HCT116 (cell line): ENCODE results near the gene ANKRD24. TPM values are rescaled to one million over a fixed set of nuclear protein-coding genes. Genes with fewer than 3 reads are reported as not detected.

Experiments
- ATAC-seq: fragments of 200-7000 bp; cut with Tn5 transposase; 2 replicates; pipeline ENCODE4 v1.9.1; 2020; ENCODE audit warnings: mild to moderate bottlenecking, moderate library complexity
- BruUV-seq: library from RNA; stranded (reverse); fragments of 400-500 nt; replicated peaks from 2 replicates; lab custom pipeline; 2021; lab: Mats Ljungman, UMichigan
- CTCF ChIA-PET: fragments of 300-600 bp; sonication (Branson Sonifier 250); formaldehyde crosslinking; loops from one replicate; lab custom pipeline; 2021; ENCODE audit warnings: antibody characterized with exemption; lab: Charles Lee
- POLR2A ChIA-PET: fragments of 300-600, 350-600 bp; sonication (Branson Sonifier 250); formaldehyde crosslinking; loops from one replicate; lab custom pipeline; 2021; ENCODE audit warnings: antibody characterized with exemption; lab: Charles Lee
- RAD21 ChIA-PET, 2 experiments: fragments of 300-600 bp; sonication (Branson Sonifier 250); formaldehyde crosslinking; loops; one replicate each; lab custom pipeline; 2023; ENCODE audit warnings: low total read pairs in 2 of 2; ENCODE audit not compliant: uncharacterized antibody in 2 of 2, unreplicated experiment in 2 of 2, low non-redundant PET in 1 of 2; lab: Charles Lee
- DNase-seq: peaks from one replicate; pipeline ENCODE4 v3.0.0-alpha.2; 2010; ENCODE audit warnings: low read depth, low spot score
- H2AFZ ChIP-seq: fragments of 200-600 bp; shearing (Covaris generic), sonication (generic); 2 replicates; pipeline ENCODE4 v1.6.1; 2017; ENCODE audit warnings: low read depth, mixed run types, mixed read lengths, antibody characterized with exemption, low read length; ENCODE audit not compliant: poor library complexity, severe bottlenecking
- H3K27ac ChIP-seq: 2 replicates; pipeline ENCODE4 v1.5.1; 2012; ENCODE audit warnings: low read depth, low read length
- H3K27me3 ChIP-seq: fragments of 200-600 bp; sonication (generic); 2 replicates; pipeline ENCODE4 v1.6.1; 2016; ENCODE audit warnings: mixed run types, low read length, mixed read lengths; ENCODE audit not compliant: insufficient read depth
- H3K36me3 ChIP-seq, 2 experiments: fragments of 200-500 bp in 1 of 2; fragments of 200-600 bp in 1 of 2; sonication (Bioruptor generic) in 1 of 2; sonication (generic) in 1 of 2; 2 replicates each; pipeline versions ENCODE4 v1.5.1 to v1.6.1; 2014 to 2016; ENCODE audit warnings: low read length in 2 of 2, inconsistent platforms in 1 of 2, mixed read lengths in 1 of 2, mixed run types in 1 of 2; ENCODE audit not compliant: insufficient read depth in 2 of 2, control insufficient read depth in 1 of 2
- H3K4me1 ChIP-seq, 2 experiments: fragments of 200-600 bp in 1 of 2; sonication (generic) in 1 of 2; 2 replicates each; pipeline versions ENCODE4 v1.5.1 to v1.6.1; 2012 to 2017; ENCODE audit warnings: low read length in 2 of 2, inconsistent platforms in 1 of 2, mild to moderate bottlenecking in 1 of 2, mixed read lengths in 1 of 2, mixed run types in 1 of 2, moderate library complexity in 1 of 2; ENCODE audit not compliant: insufficient read depth in 2 of 2, control insufficient read depth in 1 of 2
- H3K4me2 ChIP-seq: fragments of 200-600 bp; sonication (generic); 2 replicates; pipeline ENCODE4 v1.6.1; 2017; ENCODE audit warnings: mixed run types, low read length, mixed read lengths
- H3K4me3 ChIP-seq, 2 experiments: fragments of 200-600 bp in 1 of 2; sonication (generic) in 1 of 2; replicated peaks in 1 of 2; 2 replicates each; pipeline ENCODE4 v1.5.1; 2011 to 2016; ENCODE audit warnings: low read length in 2 of 2, control low read depth in 1 of 2, low read depth in 1 of 2, mild to moderate bottlenecking in 1 of 2, mixed read lengths in 1 of 2, mixed run types in 1 of 2
- H3K79me2 ChIP-seq: fragments of 200-600 bp; sonication (generic); 2 replicates; pipeline ENCODE4 v1.6.1; 2017; ENCODE audit warnings: mild to moderate bottlenecking, mixed run types, low read length, moderate library complexity, mixed read lengths; ENCODE audit not compliant: insufficient read depth
- H3K9ac ChIP-seq: fragments of 200-600 bp; sonication (generic); 2 replicates; pipeline ENCODE4 v1.6.1; 2016; ENCODE audit warnings: low read length, mixed read lengths
- H3K9me2 ChIP-seq: fragments of 200-600 bp; sonication (generic), shearing (Covaris generic); 2 replicates; pipeline ENCODE4 v1.6.1; 2017; ENCODE audit warnings: mixed run types, mild to moderate bottlenecking, moderate library complexity; ENCODE audit not compliant: insufficient read depth
- H3K9me3 ChIP-seq, 2 experiments: fragments of 200-500 bp in 1 of 2; fragments of 200-600 bp in 1 of 2; sonication (Bioruptor generic) in 1 of 2; sonication (generic) in 1 of 2; 2 replicates each; pipeline ENCODE4 v1.6.1; 2014 to 2017; ENCODE audit warnings: low read length in 2 of 2, mixed read lengths in 2 of 2, inconsistent platforms in 1 of 2, low read depth in 1 of 2, mild to moderate bottlenecking in 1 of 2, mixed run types in 1 of 2, moderate library complexity in 1 of 2; ENCODE audit not compliant: control insufficient read depth in 1 of 2, insufficient read depth in 1 of 2
- H4K20me1 ChIP-seq: fragments of 200-600 bp; sonication (generic), shearing (Covaris generic); 2 replicates; pipeline ENCODE4 v1.6.1; 2017; ENCODE audit warnings: mixed run types, mild to moderate bottlenecking, moderate library complexity; ENCODE audit not compliant: insufficient read depth
- CEBPB ChIP-seq: IDR thresholded peaks from 2 replicates; pipeline ENCODE4 v1.6.1; 2012; ENCODE audit warnings: low read depth
- CTCF ChIP-seq, 3 experiments: fragments of 200-600 bp in 1 of 3; sonication (generic) in 1 of 3; IDR thresholded peaks in 2 of 3; conservative IDR thresholded peaks in 1 of 3; 2 replicates each; pipeline ENCODE4 v1.5.1; 2012 to 2017; ENCODE audit warnings: low read depth in 2 of 3, low read length in 2 of 3, antibody characterized with exemption in 1 of 3, borderline replicate concordance in 1 of 3, control low read depth in 1 of 3, mild to moderate bottlenecking in 1 of 3, mixed read lengths in 1 of 3, mixed run types in 1 of 3, moderate library complexity in 1 of 3; ENCODE audit not compliant: insufficient read depth in 1 of 3
- EGR1 ChIP-seq: IDR thresholded peaks from 2 replicates; pipeline ENCODE4 v1.6.1; 2012; ENCODE audit warnings: low read depth
- ELF1 ChIP-seq: IDR thresholded peaks from 2 replicates; pipeline ENCODE4 v1.6.1; 2012; ENCODE audit warnings: low read depth, borderline replicate concordance
- EZH2 ChIP-seq: fragments of 200-600 bp; sonication (generic); IDR thresholded peaks from 2 replicates; pipeline ENCODE4 v1.6.1; 2017; ENCODE audit warnings: antibody characterized with exemption, mixed run types
- EZH2phosphoT487 ChIP-seq: fragments of 200-600 bp; IDR thresholded peaks from 2 replicates; pipeline ENCODE4 v1.6.1; 2018; ENCODE audit warnings: antibody characterized with exemption, borderline replicate concordance
- JUND ChIP-seq: IDR thresholded peaks from 2 replicates; pipeline ENCODE4 v1.6.1; 2012
- MAX ChIP-seq: IDR thresholded peaks from 2 replicates; pipeline ENCODE4 v1.6.1; 2012
- POLR2A ChIP-seq: IDR thresholded peaks from 2 replicates; pipeline ENCODE4 v1.7.0; 2011; ENCODE audit warnings: borderline replicate concordance; ENCODE audit not compliant: insufficient read depth, insufficient read length; ENCODE audit errors: extremely low read depth
- POLR2AphosphoS5 ChIP-seq: IDR thresholded peaks from 2 replicates; pipeline ENCODE4 v1.6.1; 2011; ENCODE audit warnings: mild to moderate bottlenecking, low read depth, low read length, moderate library complexity
- RAD21 ChIP-seq: IDR thresholded peaks from 2 replicates; pipeline ENCODE4 v1.6.1; 2012; ENCODE audit warnings: low read depth, mild to moderate bottlenecking
- REST ChIP-seq: IDR thresholded peaks from 2 replicates; pipeline ENCODE4 v1.6.1; 2012; ENCODE audit warnings: low read depth
- TCF7L2 ChIP-seq: IDR thresholded peaks from 2 replicates; pipeline ENCODE4 v1.7.0; 2011; ENCODE audit warnings: borderline replicate concordance, inconsistent platforms; ENCODE audit not compliant: insufficient read depth, insufficient read length; ENCODE audit errors: extremely low read depth
- intact Hi-C: fragments of 100-400 bp; cut with micrococcal nuclease; formaldehyde crosslinking; loops from 2 replicates; pipeline ENCODE4 v1.10.0; 2022
- total RNA-seq: library from RNA; stranded (reverse); gene quantifications from one replicate; pipeline ENCODE4 v1.2.1, GENCODE V29; 2021; ENCODE audit not compliant: unreplicated experiment

ANKRD24 gene
- total RNA-seq, 1 experiment from 2014 or later: 1.7 TPM

GRCh38 chr19:4267101-4267900, 84.8 kb downstream of the ANKRD24 start:
- Histone ChIP-seq H3K27ac (no peak overlapping the region), H3K27me3 (no peaks in the 10 kb centered on the region), H3K9me2 (no peaks in the 10 kb centered on the region), H3K4me2 (no peak overlapping the region), H3K79me2 (no peaks in the 10 kb centered on the region), H3K36me3 (peaks cover 2 to 18% of the 10 kb centered on the region in 2 experiments; a peak in 3 of 4 replicates), H4K20me1 (no peaks in the 10 kb centered on the region), H3K9ac (no peak overlapping the region), H3K4me1 (peaks cover 0 to 7% of the 10 kb centered on the region in 2 experiments; a peak in 1 of 4 replicates), H3K4me3 (no peak overlapping the region), H2AFZ (no peak overlapping the region), H3K9me3 (no peaks in the 10 kb centered on the region)
- ChIA-PET POLR2A (interaction anchor here (1.6 kb wide), 1 partner anchor 76 kb away, joined by 10 read pairs; the partner anchor contains the start of gene MPND), RAD21 (interaction anchor here (0.6 to 2.2 kb wide), 9 partner anchors 20 to 258 kb away, joined by 3 to 17 read pairs (median 4); partner anchors contain the start of genes MPND (in 1 of the 2) and YJU2 (in 1 of the 2)), CTCF (interaction anchor here (0.5 to 2.9 kb wide), 38 partner anchors 8 to 524 kb away, joined by 3 to 52 read pairs (median 5); partner anchors contain the start of genes CHAF1A, MPND, PLIN5 and SH3GL1)
- intact Hi-C loops: loop anchor here (1.0 to 10.0 kb wide), 3 partner anchors 85 to 258 kb away; partner anchors contain the start of gene SH3GL1
- DNase-seq (peak; percentile 75), ATAC-seq (peak; percentile 92)
- no TSS peak for BruUV-seq
- no peak for TF ChIP-seq CEBPB
- peak; percentile 82 to 95 (median 88) for TF ChIP-seq CTCF (IDR thresholded peaks at IDR 0.05 in 2 of 3, conservative IDR thresholded peaks at IDR 0.05 in 1 of 3; ENCODE audit: borderline replicate concordance in 1 of 3, insufficient read depth in 1 of 3, low read depth in 2 of 3, low read length in 2 of 3)
- no peak for TF ChIP-seq JUND
- no peak for TF ChIP-seq POLR2AphosphoS5
- TF ChIP-seq TCF7L2: no peak
- no peak for TF ChIP-seq REST
- TF ChIP-seq ELF1: no peak
- TF ChIP-seq EZH2phosphoT487: no peak
- no peak for TF ChIP-seq MAX
- no peak for TF ChIP-seq EZH2
- TF ChIP-seq POLR2A: no peak
- TF ChIP-seq EGR1: no peak
- peak; percentile 90 for TF ChIP-seq RAD21
